ENCODE measurements around the gene ZNF174.

GRCh38 chr16:3454631-3455147 lies 53.7 kb downstream of the ZNF174 start:
- TF ChIP-seq EZH2 (IDR thresholded peaks at IDR 0.05; ENCODE audit: borderline replicate concordance, low read depth, low read length, poor library complexity, severe bottlenecking) (no peak), CTCF (conservative IDR thresholded peaks at IDR 0.05; ENCODE audit: low read depth, low read length) (no peak)

Measured in A673 (cell line).